H1 (cell line): ENCODE data around the gene KCNMA1. TPM values are rescaled to one million over a fixed set of nuclear protein-coding genes. Genes with fewer than 3 reads are reported as not detected.

Source experiments
- CTCF ChIA-PET: fragments of 300-600 bp; sonication (Branson Sonifier 250); formaldehyde crosslinking; loops from one replicate; lab custom pipeline; 2021; ENCODE audit not compliant: partially characterized antibody; lab: Charles Lee
- POLR2A ChIA-PET: fragments of 300-600 bp; sonication (Branson Sonifier 250); formaldehyde crosslinking; loops from one replicate; lab custom pipeline; 2021; ENCODE audit warnings: inconsistent platforms; ENCODE audit not compliant: partially characterized antibody; lab: Charles Lee
- DNase-seq, 2 experiments: peaks; one replicate each; pipeline versions ENCODE4 v3.0.0 to v3.0.0-alpha.2; 2010 to 2022; ENCODE audit warnings: low spot score in 2 of 2, low read depth in 1 of 2, mixed read lengths in 1 of 2
- FAIRE-seq: peaks from 2 replicates; lab custom pipeline; 2011; peaks lifted over from hg19 to GRCh38; lab: Jason Lieb, UNC
- H2AFZ ChIP-seq: 2 replicates; pipeline ENCODE4 v1.8.1; 2012; ENCODE audit warnings: low read length, inconsistent platforms
- H2AK5ac ChIP-seq: 2 replicates; pipeline ENCODE4 v1.6.1; 2013; ENCODE audit warnings: low read depth, low read length
- H2BK120ac ChIP-seq: replicated peaks from 2 replicates; pipeline ENCODE3; 2013; ENCODE audit warnings: low read depth, low read length, inconsistent platforms
- H2BK12ac ChIP-seq: 2 replicates; pipeline ENCODE4 v1.6.1; 2013; ENCODE audit warnings: low read depth, low read length
- H2BK15ac ChIP-seq: 2 replicates; pipeline ENCODE4 v1.6.1; 2013; ENCODE audit warnings: low read length
- H2BK20ac ChIP-seq: 2 replicates; pipeline ENCODE4 v1.6.1; 2013; ENCODE audit warnings: low read length
- H2BK5ac ChIP-seq: 2 replicates; pipeline ENCODE4 v1.6.1; 2013; ENCODE audit warnings: low read depth, low read length
- H3K14ac ChIP-seq: 2 replicates; pipeline ENCODE4 v1.6.1; 2013; ENCODE audit warnings: inconsistent platforms; ENCODE audit not compliant: insufficient read length
- H3K18ac ChIP-seq: 2 replicates; pipeline ENCODE4 v1.6.1; 2013; ENCODE audit warnings: low read length; ENCODE audit errors: extremely low read depth
- H3K23ac ChIP-seq: 2 replicates; pipeline ENCODE4 v1.6.1; 2013; ENCODE audit warnings: inconsistent platforms; ENCODE audit not compliant: insufficient read length
- H3K23me2 ChIP-seq: 2 replicates; pipeline ENCODE4 v1.6.1; 2013; ENCODE audit warnings: low read depth, low read length
- H3K27ac ChIP-seq: 2 replicates; pipeline ENCODE4 v1.6.1; 2011; ENCODE audit warnings: low read depth, low read length, inconsistent platforms
- H3K27me3 ChIP-seq, 4 experiments: replicated peaks in 1 of 4; 1 replicate in 1 of 4; 2 replicates in 3 of 4; pipeline versions ENCODE4 v1.6.1 to v1.8.1; 2011 to 2013; ENCODE audit warnings: low read length in 3 of 4, mild to moderate bottlenecking in 3 of 4, inconsistent platforms in 2 of 4, mixed read lengths in 2 of 4, moderate library complexity in 1 of 4; ENCODE audit not compliant: control insufficient read depth in 3 of 4, insufficient read depth in 3 of 4; ENCODE audit errors: extremely low read depth in 1 of 4
- H3K36me3 ChIP-seq, 4 experiments: 2 replicates each; pipeline versions ENCODE4 v1.6.1 to v1.8.1; 2011 to 2013; ENCODE audit warnings: mild to moderate bottlenecking in 4 of 4, low read length in 3 of 4, moderate library complexity in 2 of 4, control low read depth in 1 of 4, inconsistent platforms in 1 of 4; ENCODE audit not compliant: insufficient read depth in 4 of 4, control insufficient read depth in 2 of 4
- H3K4ac ChIP-seq: replicated peaks from 2 replicates; pipeline ENCODE3; 2013; ENCODE audit warnings: low read length, low read depth, mixed read lengths, inconsistent platforms; ENCODE audit not compliant: insufficient read length
- H3K4me1 ChIP-seq, 4 experiments: replicated peaks in 1 of 4; 1 replicate in 1 of 4; 2 replicates in 3 of 4; pipeline versions ENCODE4 v1.6.1 to v1.8.1; 2011 to 2013; ENCODE audit warnings: low read length in 3 of 4, inconsistent platforms in 2 of 4, mixed read lengths in 1 of 4; ENCODE audit not compliant: insufficient read depth in 4 of 4, control insufficient read depth in 3 of 4
- H3K4me2 ChIP-seq, 2 experiments: 2 replicates each; pipeline versions ENCODE4 v1.6.1 to v1.8.1; 2011 to 2013; ENCODE audit warnings: low read depth in 2 of 2, low read length in 2 of 2, control low read depth in 1 of 2, inconsistent platforms in 1 of 2, mild to moderate bottlenecking in 1 of 2; ENCODE audit not compliant: insufficient read depth in 1 of 2
- H3K4me3 ChIP-seq, 4 experiments: fragments of 200-600, 300-600 bp in 1 of 4; sonication (generic), shearing (Covaris generic), sonication (Bioruptor Twin) in 1 of 4; 2 replicates each; pipeline versions ENCODE4 v1.5.1 to v1.8.1; 2011 to 2016; ENCODE audit warnings: low read length in 4 of 4, low read depth in 3 of 4, control low read depth in 2 of 4, inconsistent platforms in 2 of 4, mild to moderate bottlenecking in 2 of 4, mixed read lengths in 1 of 4, moderate library complexity in 1 of 4; ENCODE audit not compliant: insufficient read depth in 2 of 4; ENCODE audit errors: extremely low read depth in 1 of 4
- H3K56ac ChIP-seq: replicated peaks from 2 replicates; pipeline ENCODE3; 2013; ENCODE audit warnings: low read depth, mild to moderate bottlenecking, mixed read lengths, low read length, inconsistent platforms; ENCODE audit not compliant: insufficient read length
- H3K79me1 ChIP-seq: 2 replicates; pipeline ENCODE4 v1.6.1; 2013; ENCODE audit warnings: low read depth, low read length, control low read depth
- H3K79me2 ChIP-seq, 2 experiments: 2 replicates each; pipeline versions ENCODE4 v1.6.1 to v1.8.1; 2012 to 2013; ENCODE audit warnings: low read length in 2 of 2, mild to moderate bottlenecking in 2 of 2, inconsistent platforms in 1 of 2; ENCODE audit not compliant: insufficient read depth in 2 of 2, control insufficient read depth in 1 of 2
- H3K9ac ChIP-seq, 4 experiments: replicated peaks in 1 of 4; 1 replicate in 1 of 4; 2 replicates in 3 of 4; pipeline versions ENCODE4 v1.6.1 to v1.8.1; 2011 to 2013; ENCODE audit warnings: low read depth in 3 of 4, low read length in 3 of 4, control low read depth in 2 of 4, mild to moderate bottlenecking in 2 of 4, moderate library complexity in 2 of 4, inconsistent platforms in 1 of 4; ENCODE audit errors: extremely low read depth in 1 of 4
- H3K9me3 ChIP-seq, 2 experiments: 2 replicates each; pipeline versions ENCODE4 v1.6.1 to v1.8.1; 2012 to 2013; ENCODE audit warnings: mild to moderate bottlenecking in 2 of 2, moderate library complexity in 2 of 2, control low read depth in 1 of 2, inconsistent platforms in 1 of 2, low read depth in 1 of 2, low read length in 1 of 2, mixed read lengths in 1 of 2; ENCODE audit not compliant: insufficient read depth in 2 of 2
- H4K20me1 ChIP-seq, 2 experiments: replicated peaks in 1 of 2; 2 replicates each; pipeline versions ENCODE3 to v1.8.1; 2011 to 2013; ENCODE audit warnings: inconsistent platforms in 2 of 2, low read length in 2 of 2, mild to moderate bottlenecking in 1 of 2; ENCODE audit not compliant: insufficient read depth in 2 of 2, control insufficient read depth in 1 of 2
- H4K5ac ChIP-seq: 2 replicates; pipeline ENCODE4 v1.6.1; 2013; ENCODE audit warnings: low read length, low read depth, mixed read lengths, inconsistent platforms; ENCODE audit not compliant: insufficient read length
- H4K8ac ChIP-seq: 2 replicates; pipeline ENCODE4 v1.8.0; 2013; ENCODE audit warnings: mild to moderate bottlenecking, moderate library complexity, low read length, inconsistent platforms; ENCODE audit not compliant: insufficient read depth; ENCODE audit errors: extremely low read depth
- H4K91ac ChIP-seq: replicated peaks from 2 replicates; pipeline ENCODE3; 2013; ENCODE audit warnings: low read length, mixed read lengths, inconsistent platforms; ENCODE audit not compliant: insufficient read length
- ASH2L ChIP-seq: fragments of 200-600, 300-600 bp; sonication (generic); IDR thresholded peaks from one replicate; pipeline ENCODE4 v1.7.1; 2017; ENCODE audit warnings: low read length
- HDAC2 ChIP-seq, 2 experiments: fragments of 300-600 bp in 1 of 2; sonication (generic) in 1 of 2; IDR thresholded peaks; 2 replicates each; pipeline ENCODE4 v1.6.1; 2011 to 2012; ENCODE audit warnings: low read depth in 2 of 2, low read length in 2 of 2, mild to moderate bottlenecking in 2 of 2, moderate library complexity in 2 of 2, borderline replicate concordance in 1 of 2, inconsistent platforms in 1 of 2
- JUN ChIP-seq: IDR thresholded peaks from 2 replicates; pipeline ENCODE4 v1.6.1; 2011; ENCODE audit warnings: low read depth, mild to moderate bottlenecking, improper control_type of control experiment, low read length
- JUND ChIP-seq: IDR thresholded peaks from 2 replicates; pipeline ENCODE4 v1.6.1; 2011; ENCODE audit warnings: mild to moderate bottlenecking, improper control_type of control experiment, low read length
- KDM1A ChIP-seq: fragments of 200-600, 300-600 bp; sonication (generic); IDR thresholded peaks from 2 replicates; pipeline ENCODE4 v1.7.1; 2016; ENCODE audit warnings: mild to moderate bottlenecking, low read length, borderline replicate concordance
- RNF2 ChIP-seq: fragments of 200-900, 300-1000 bp; sonication (generic); IDR thresholded peaks from 2 replicates; pipeline ENCODE4 v1.7.1; 2016; ENCODE audit warnings: borderline replicate concordance, low read depth, mild to moderate bottlenecking, antibody characterized with exemption, low read length; ENCODE audit not compliant: poor library complexity, severe bottlenecking; ENCODE audit errors: missing control alignments
- RXRA ChIP-seq: IDR thresholded peaks from 2 replicates; pipeline ENCODE4 v1.6.1; 2011; ENCODE audit warnings: low read depth, mild to moderate bottlenecking, low read length, moderate library complexity; ENCODE audit not compliant: insufficient read depth
- SAP30 ChIP-seq: fragments of 300-600 bp; sonication (generic); IDR thresholded peaks from 2 replicates; pipeline ENCODE4 v1.7.1; 2012; ENCODE audit warnings: low read length, moderate library complexity, mild to moderate bottlenecking, inconsistent platforms; ENCODE audit not compliant: insufficient read depth, insufficient replicate concordance
- SUZ12 ChIP-seq: fragments of 200-600 bp; sonication (generic); IDR thresholded peaks from 2 replicates; pipeline ENCODE4 v1.6.1; 2012; ENCODE audit warnings: mild to moderate bottlenecking, inconsistent platforms, low read length, moderate library complexity, mixed read lengths
- WGBS, 2 experiments: shearing (Covaris generic) in 1 of 2; methylation state at CpG; one replicate each; pipeline versions ENCODE4 v1.1.6 to v1.1.7; 2013 to 2015; ENCODE audit warnings: low lambda C conversion rate in 2 of 2, mixed read lengths in 2 of 2, inconsistent platforms in 1 of 2, low coverage in 1 of 2, missing lambda C conversion rate in 1 of 2; ENCODE audit not compliant: insufficient replicate concordance in 2 of 2, insufficient coverage in 1 of 2, insufficient read length in 1 of 2; ENCODE audit errors: extremely low coverage in 1 of 2, missing lambda C conversion rate in 1 of 2; 5-methylcytosine and 5-hydroxymethylcytosine counted together
- polyA plus RNA-seq, 7 experiments: library from polyadenylated mRNA; depleted of rRNA in 3 of 7; stranded (reverse) in 5 of 7; unstranded in 2 of 7; fragments of >200 nt in 5 of 7; fragments of 200-250 nt in 2 of 7; gene quantifications; 1 replicate in 5 of 7; 2 replicates in 1 of 7; 4 replicates in 1 of 7; pipeline versions ENCODE4 v1.2.1 to v1.2.3, GENCODE V29; 2011 to 2013; ENCODE audit warnings: missing spikeins in 2 of 7, mixed read lengths in 2 of 7
- total RNA-seq: library from RNA; stranded (reverse); fragmentation: NEBNext Ultra II Directional; extraction: Animal tissue kit (Norgen Biotek cat#: 25700); gene quantifications from 2 replicates; pipeline ENCODE4 v1.2.1, GENCODE V29; 2021
- TF ChIP-seq, protein P1 (sequence below): IDR thresholded peaks from 2 replicates; pipeline ENCODE4 v1.6.1; 2011; ENCODE audit warnings: low read depth, mild to moderate bottlenecking, low read length; ENCODE audit not compliant: insufficient read depth
- TF ChIP-seq, protein P2 (sequence below): IDR thresholded peaks from 2 replicates; pipeline ENCODE4 v1.6.1; 2012; ENCODE audit warnings: low read length, inconsistent platforms

KCNMA1 gene
- total and polyA plus RNA-seq, 2 of the 8 experiments (the other 6 are each of a cell fraction or from before 2014, with no cell fraction given) = 10.2 to 11.1 TPM

DNA sequence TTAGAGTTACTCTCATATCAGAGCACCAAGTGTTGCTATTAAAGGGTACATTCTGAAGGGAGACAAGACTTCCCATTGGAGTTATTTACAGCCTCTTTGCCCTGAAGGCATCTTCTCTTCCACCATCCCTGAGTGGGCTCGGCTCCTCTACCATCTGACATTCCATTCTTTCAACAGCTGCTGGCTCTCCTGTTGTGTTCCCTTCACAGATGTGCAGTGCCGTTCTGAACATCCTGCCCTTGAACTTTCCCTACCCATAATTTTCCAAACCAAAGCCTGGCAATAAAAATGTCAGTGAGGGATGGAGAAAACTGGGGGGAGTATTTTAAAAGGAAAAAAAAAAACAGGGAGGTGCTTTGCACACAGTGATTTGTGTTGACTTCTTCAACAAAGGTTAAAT is 392.9 kb downstream of the KCNMA1 start:
- CTCF ChIA-PET = interaction anchor here (0.8 to 3.8 kb wide), 6 partner anchors 28 to 399 kb away, joined by 3 to 32 read pairs (median 4); no protein-coding TSS in a partner anchor
- POLR2A ChIA-PET = no interaction called here
- TF ChIP-seq RXRA = no peak
- TF ChIP-seq SUZ12 = no peak
- TF ChIP-seq RNF2 = no peak
- TF ChIP-seq HDAC2 (IDR thresholded peaks at IDR 0.05; ENCODE audit: borderline replicate concordance in 1 of 2, low read depth in 2 of 2, low read length in 2 of 2) = no peak
- TF ChIP-seq KDM1A = no peak
- TF ChIP-seq JUND = no peak
- TF ChIP-seq, protein P1, sequence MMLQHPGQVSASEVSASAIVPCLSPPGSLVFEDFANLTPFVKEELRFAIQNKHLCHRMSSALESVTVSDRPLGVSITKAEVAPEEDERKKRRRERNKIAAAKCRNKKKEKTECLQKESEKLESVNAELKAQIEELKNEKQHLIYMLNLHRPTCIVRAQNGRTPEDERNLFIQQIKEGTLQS = no peak
- TF ChIP-seq SAP30 = no peak
- TF ChIP-seq ASH2L = no peak
- no peak for TF ChIP-seq JUN
- TF ChIP-seq, protein P2, sequence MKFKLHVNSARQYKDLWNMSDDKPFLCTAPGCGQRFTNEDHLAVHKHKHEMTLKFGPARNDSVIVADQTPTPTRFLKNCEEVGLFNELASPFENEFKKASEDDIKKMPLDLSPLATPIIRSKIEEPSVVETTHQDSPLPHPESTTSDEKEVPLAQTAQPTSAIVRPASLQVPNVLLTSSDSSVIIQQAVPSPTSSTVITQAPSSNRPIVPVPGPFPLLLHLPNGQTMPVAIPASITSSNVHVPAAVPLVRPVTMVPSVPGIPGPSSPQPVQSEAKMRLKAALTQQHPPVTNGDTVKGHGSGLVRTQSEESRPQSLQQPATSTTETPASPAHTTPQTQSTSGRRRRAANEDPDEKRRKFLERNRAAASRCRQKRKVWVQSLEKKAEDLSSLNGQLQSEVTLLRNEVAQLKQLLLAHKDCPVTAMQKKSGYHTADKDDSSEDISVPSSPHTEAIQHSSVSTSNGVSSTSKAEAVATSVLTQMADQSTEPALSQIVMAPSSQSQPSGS = no peak

More for the DNA sequence above, 392.9 kb downstream of the KCNMA1 start:
- no peak overlapping the region for H3K23ac ChIP-seq
- H3K4ac ChIP-seq = no peak overlapping the region
- H3K23me2 ChIP-seq = no peaks in the 10 kb centered on the region
- WGBS, 2 experiments = 75% methylated on average over 2 of the region's 2 CpGs; no CpG with 5 or more reads in 1 of the 2 experiments
- H2BK15ac ChIP-seq = no peak overlapping the region
- H3K14ac ChIP-seq = no peak overlapping the region
- no peaks in the 10 kb centered on the region for H4K20me1 ChIP-seq
- H2BK5ac ChIP-seq = no peak overlapping the region
- H3K9me3 ChIP-seq = no peaks in the 10 kb centered on the region
- FAIRE-seq = no peak
- H3K56ac ChIP-seq = no peak overlapping the region
- no peaks in the 10 kb centered on the region for H3K79me1 ChIP-seq
- no peak overlapping the region for H3K27ac ChIP-seq
- no peak overlapping the region for H2BK12ac ChIP-seq
- no peak overlapping the region for H3K18ac ChIP-seq
- no peak overlapping the region for H4K91ac ChIP-seq
- H2BK20ac ChIP-seq = no peak overlapping the region
- H2AK5ac ChIP-seq = no peak overlapping the region
- no peak overlapping the region for H4K8ac ChIP-seq
- no peaks in the 10 kb centered on the region for H3K79me2 ChIP-seq
- no peak overlapping the region for H2AFZ ChIP-seq
- no peak overlapping the region for H3K4me2 ChIP-seq
- H2BK120ac ChIP-seq = no peak overlapping the region
- H3K4me3 ChIP-seq = no peak overlapping the region
- no peaks in the 10 kb centered on the region for H3K36me3 ChIP-seq
- no peak overlapping the region for H4K5ac ChIP-seq
- peaks cover 0 to 4% (median 0%) of the 10 kb centered on the region in 4 experiments; a peak in 1 of 7 replicates for H3K4me1 ChIP-seq
- H3K9ac ChIP-seq = no peak overlapping the region
- no peaks in the 10 kb centered on the region; a peak in 1 of 7 replicates for H3K27me3 ChIP-seq
- no peak for DNase-seq
